ENCODE results near the gene RNU6-7. TPM values are rescaled to one million over a fixed set of nuclear protein-coding genes. Genes with fewer than 3 reads are reported as not detected.

RNU6-7 gene
- total and polyA plus RNA-seq, 2 of the 13 experiments (the other 11 are each of a cell fraction or from before 2014, with no cell fraction given): under 0.01 TPM; not detected in 1

DNA sequence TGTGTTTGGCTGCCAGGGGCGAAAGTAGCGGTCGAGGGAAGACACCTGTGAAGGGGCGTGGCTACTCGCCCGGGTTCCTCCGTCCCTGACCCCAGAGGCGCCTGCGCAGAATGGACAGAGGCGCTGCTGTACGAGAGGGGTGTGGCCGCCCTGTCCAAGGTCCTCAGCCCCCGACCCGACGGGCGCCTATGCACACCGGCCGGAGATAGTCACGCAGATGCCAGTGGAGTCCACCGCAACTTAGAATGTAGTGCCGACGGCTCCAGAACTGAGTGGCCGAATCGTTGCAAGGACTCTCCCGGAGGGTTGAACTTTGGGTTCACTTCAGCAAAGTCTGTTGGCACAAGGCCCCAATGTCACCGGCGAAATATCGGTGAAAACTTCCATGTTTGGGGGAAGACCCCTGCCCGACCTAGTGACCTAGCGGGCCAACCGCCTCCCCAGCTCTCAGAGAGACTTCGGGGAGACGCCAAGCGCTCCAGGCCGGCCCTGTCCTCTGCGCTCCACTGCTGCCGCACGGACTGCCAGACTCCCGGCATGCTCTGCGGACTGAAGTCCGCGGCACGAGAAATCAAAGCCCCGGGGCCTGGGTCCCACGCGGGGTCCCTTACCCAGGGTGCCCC is 541 bp upstream of the RNU6-7 start (continued):
- TF ChIP-seq ZNF318 (CRISPR knock-in tag; IDR thresholded peaks at IDR 0.05) (peak; percentile 99), CREB1 (IDR thresholded peaks at IDR 0.05) (peak; percentile 53; the same call in 1 of the 2 replicates), CREB1 (CRISPR knock-in tag; IDR thresholded peaks at IDR 0.05) (no peak), ZSCAN31 (CRISPR knock-in tag; IDR thresholded peaks at IDR 0.05; ENCODE audit: low read depth) (peak; percentile 99), MAFG (CRISPR knock-in tag; IDR thresholded peaks at IDR 0.05) (peak; percentile 72; the same call in 1 of the 2 replicates), ZNF33A (CRISPR knock-in tag; IDR thresholded peaks at IDR 0.05; ENCODE audit: borderline replicate concordance) (no peak; the same call in 1 of the 2 replicates), HNRNPK (IDR thresholded peaks at IDR 0.05; ENCODE audit: low read depth, low read length, poor library complexity, severe bottlenecking) (no peak), DBP (CRISPR knock-in tag; IDR thresholded peaks at IDR 0.05; ENCODE audit: not compliant biosample characterization) (peak; percentile 97), MXD4 (CRISPR knock-in tag; IDR thresholded peaks at IDR 0.05) (peak; percentile 97), ARID2 (CRISPR knock-in tag; IDR thresholded peaks at IDR 0.05; ENCODE audit: borderline replicate concordance) (peak; percentile 58; the same call in 1 of the 2 replicates), REST (IDR thresholded peaks at IDR 0.05; ENCODE audit: borderline replicate concordance in 1 of 2, low read depth in 1 of 2, low read length in 2 of 2) (peak in 1 of 2 experiments; percentile 90; a peak in 2 of 4 replicates), NCOA1 (CRISPR knock-in tag; IDR thresholded peaks at IDR 0.05) (peak; percentile 86), ZNF570 (CRISPR knock-in tag; IDR thresholded peaks at IDR 0.05; ENCODE audit: borderline replicate concordance) (peak; percentile 92)
- TF ChIP-seq, protein P1, sequence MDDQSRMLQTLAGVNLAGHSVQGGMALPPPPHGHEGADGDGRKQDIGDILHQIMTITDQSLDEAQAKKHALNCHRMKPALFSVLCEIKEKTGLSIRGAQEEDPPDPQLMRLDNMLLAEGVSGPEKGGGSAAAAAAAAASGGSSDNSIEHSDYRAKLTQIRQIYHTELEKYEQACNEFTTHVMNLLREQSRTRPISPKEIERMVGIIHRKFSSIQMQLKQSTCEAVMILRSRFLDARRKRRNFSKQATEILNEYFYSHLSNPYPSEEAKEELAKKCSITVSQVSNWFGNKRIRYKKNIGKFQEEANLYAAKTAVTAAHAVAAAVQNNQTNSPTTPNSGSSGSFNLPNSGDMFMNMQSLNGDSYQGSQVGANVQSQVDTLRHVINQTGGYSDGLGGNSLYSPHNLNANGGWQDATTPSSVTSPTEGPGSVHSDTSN (CRISPR knock-in tag; IDR thresholded peaks at IDR 0.05; ENCODE audit: borderline replicate concordance): no peak; the same call in 1 of the 2 replicates
